Left hindlimb (tissue), 1 donor: ENCODE data around the gene UNC5B.
"Not testable (repeated sequence)": the region's sequence is repeated elsewhere in the genome, so short reads cannot be mapped to it uniquely, and the experiment has no call there.

ENCODE experiments used
- DNase-seq: peaks from one replicate; pipeline ENCODE4 v3.0.0-alpha.2; 2018

The UNC5B gene

GRCh38 chr10:71269301-71270288 lies 57.2 kb downstream of the UNC5B start:
- no peak for DNase-seq

GRCh38 chr10:71270301-71271220 lies 58.2 kb downstream of the UNC5B start:
- no peak for DNase-seq

- no peak for DNase-seq
Observed at GRCh38 chr10:71271662-71272055, 59.3 kb downstream of the UNC5B start.

- no peak for DNase-seq
Observed at GRCh38 chr10:71272056-71272771, 59.8 kb downstream of the UNC5B start.

GRCh38 chr10:71272974-71273373 lies 60.6 kb downstream of the UNC5B start:
- not testable (repeated sequence) for DNase-seq

- no peak for DNase-seq
Observed at GRCh38 chr10:71273506-71273905, 61.1 kb downstream of the UNC5B start.

- DNase-seq, result no peak
Observed at GRCh38 chr10:71274901-71275796, 62.8 kb downstream of the UNC5B start.

GRCh38 chr10:71276873-71277272 lies 64.5 kb downstream of the UNC5B start:
- DNase-seq, result no peak

- no peak for DNase-seq
Observed at GRCh38 chr10:71277914-71278665, 65.7 kb downstream of the UNC5B start.

GRCh38 chr10:71278691-71279588 lies 66.6 kb downstream of the UNC5B start:
- DNase-seq, result no peak

GRCh38 chr10:71279590-71280170 lies 67.3 kb downstream of the UNC5B start:
- DNase-seq, result no peak

- no peak for DNase-seq
Observed at GRCh38 chr10:71280216-71280615, 67.8 kb downstream of the UNC5B start.

- DNase-seq, result no peak
Observed at GRCh38 chr10:71280825-71281224, 68.5 kb downstream of the UNC5B start.

- DNase-seq, result no peak
Observed at GRCh38 chr10:71281646-71282322, 69.4 kb downstream of the UNC5B start.

GRCh38 chr10:71282323-71282680 lies 69.9 kb downstream of the UNC5B start:
- no peak for DNase-seq

- DNase-seq, result no peak
Observed at GRCh38 chr10:71283410-71283809, 71.0 kb downstream of the UNC5B start.

GRCh38 chr10:71283876-71284275 lies 71.5 kb downstream of the UNC5B start:
- no peak for DNase-seq

- DNase-seq, result no peak
Observed at GRCh38 chr10:71284544-71285179, 72.3 kb downstream of the UNC5B start.

- no peak for DNase-seq
Observed at GRCh38 chr10:71285180-71285545, 72.8 kb downstream of the UNC5B start.
